ENCODE data around the gene ZMYND11. TPM values are rescaled to one million over a fixed set of nuclear protein-coding genes. Genes with fewer than 3 reads are reported as not detected.

Gene ZMYND11
- total RNA-seq, 3 donors from 2014 or later (not counting 1 experiment from before 2014, with no cell fraction given), result 50.6 to 63.9 (median 52.6) TPM

GRCh38 chr10:277963-278362 lies 142.7 kb downstream of the ZMYND11 start:
- TF ChIP-seq CTCF (IDR thresholded peaks at IDR 0.05), result no peak
- peaks cover 0 to 7% of the 10 kb centered on the region in 2 donors for H3K27me3 Mint-ChIP-seq (ENCODE audit: low read depth in 2 of 2)
- no peak overlapping the region for H3K4me3 ChIP-seq (ENCODE audit: low read length)

DNA sequence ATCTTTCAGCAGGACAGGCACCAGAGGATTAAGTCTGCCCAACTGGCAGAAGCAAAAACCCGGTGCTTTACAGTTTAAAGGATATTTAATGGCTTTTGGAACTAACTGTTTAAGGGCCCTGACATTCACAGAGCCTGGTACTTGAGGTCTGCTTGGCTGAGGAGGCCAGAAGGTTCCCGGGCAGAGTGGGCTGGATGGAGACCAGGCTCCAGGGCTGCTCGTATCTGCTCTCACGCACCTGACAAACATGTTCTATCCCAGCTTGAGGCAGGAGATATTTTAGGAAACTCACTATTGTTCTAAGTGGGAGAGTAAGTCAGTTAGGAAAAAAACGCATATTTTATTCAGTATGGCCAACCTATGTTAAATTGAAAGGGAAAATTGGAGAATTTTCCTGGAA lies 143.5 kb downstream of the ZMYND11 start:
- H3K9me3 ChIP-seq (ENCODE audit: control insufficient read depth, insufficient read depth, low read length), result no peaks in the 10 kb centered on the region
- 90% methylated on average over 5 of the region's 5 CpGs for WGBS (ENCODE audit: insufficient coverage)
- no peaks in the 10 kb centered on the region for H3K9me3 Mint-ChIP-seq

More at GRCh38 chr10:277963-278362, 142.7 kb downstream of the ZMYND11 start:
- Histone ChIP-seq H3K36me3 (ENCODE audit: control insufficient read depth, insufficient read depth, low read length) (no peaks in the 10 kb centered on the region), H3K9me3 (ENCODE audit: control insufficient read depth, insufficient read depth, low read length) (no peaks in the 10 kb centered on the region), H3K27ac (ENCODE audit: low read length) (no peak overlapping the region), H3K27me3 (ENCODE audit: control insufficient read depth, insufficient read depth, low read length) (no peaks in the 10 kb centered on the region), H3K4me1 (ENCODE audit: control insufficient read depth, insufficient read depth, low read length) (no peaks in the 10 kb centered on the region)
- no peaks in the 10 kb centered on the region for H3K36me3 Mint-ChIP-seq
- no peaks in the 10 kb centered on the region for H3K9me3 Mint-ChIP-seq
- WGBS (ENCODE audit: insufficient coverage), result 96% methylated on average over 19 of the region's 19 CpGs
- DNase-seq (no peak), ATAC-seq (no peak)
- H3K4me3 Mint-ChIP-seq, result no peak overlapping the region
- intact Hi-C loops (cut with micrococcal nuclease), result no loop called here
- peaks cover 0 to 3% of the 10 kb centered on the region in 2 donors for H3K4me1 Mint-ChIP-seq
- H3K27ac Mint-ChIP-seq, result no peak overlapping the region

DNA sequence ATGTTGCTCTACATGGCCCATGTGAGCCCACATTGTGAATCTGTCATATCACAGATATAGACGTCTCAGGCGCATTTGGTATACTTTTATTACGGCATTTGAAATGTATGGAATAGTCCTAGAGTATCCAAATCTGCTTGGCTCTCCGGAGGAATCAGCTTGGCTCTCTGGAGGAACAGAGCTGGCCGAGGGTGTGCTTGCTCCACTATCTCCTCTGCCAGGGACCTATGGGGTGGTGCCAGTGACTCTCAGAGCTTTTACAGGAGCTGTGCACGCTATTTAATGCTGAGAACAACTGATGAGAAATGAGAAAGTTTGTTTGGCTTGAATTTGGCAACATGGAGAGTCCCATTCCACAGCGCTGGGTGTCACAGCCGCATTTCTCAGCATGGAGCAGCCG lies 144.0 kb downstream of the ZMYND11 start:
- no peaks in the 10 kb centered on the region for H3K9me3 ChIP-seq (ENCODE audit: control insufficient read depth, insufficient read depth, low read length)
- TF ChIP-seq CTCF (IDR thresholded peaks at IDR 0.05), result no peak
- Mint-ChIP-seq H3K27ac (no peak overlapping the region), H3K27me3 (ENCODE audit: low read depth in 2 of 2) (peaks cover 0 to 7% of the 10 kb centered on the region in 2 donors), H3K4me1 (peaks cover 0 to 5% of the 10 kb centered on the region in 2 donors), H3K4me3 (no peak overlapping the region), H3K36me3 (no peaks in the 10 kb centered on the region), H3K9me3 (no peaks in the 10 kb centered on the region)
- no peaks in the 10 kb centered on the region for H3K27me3 ChIP-seq (ENCODE audit: control insufficient read depth, insufficient read depth, low read length)
- H3K27ac ChIP-seq (ENCODE audit: low read length), result no peak overlapping the region
- ATAC-seq (no peak), DNase-seq (no peak)
- 90% methylated on average over 9 of the region's 9 CpGs for WGBS (ENCODE audit: insufficient coverage)
- intact Hi-C loops (cut with micrococcal nuclease), result no loop called here
- H3K36me3 ChIP-seq (ENCODE audit: control insufficient read depth, insufficient read depth, low read length), result no peaks in the 10 kb centered on the region
- H3K4me1 ChIP-seq (ENCODE audit: control insufficient read depth, insufficient read depth, low read length), result no peaks in the 10 kb centered on the region
- no peak overlapping the region for H3K4me3 ChIP-seq (ENCODE audit: low read length)

More for the DNA sequence above, 143.5 kb downstream of the ZMYND11 start:
- intact Hi-C loops (cut with micrococcal nuclease), result no loop called here
- no peaks in the 10 kb centered on the region for H3K4me1 ChIP-seq (ENCODE audit: control insufficient read depth, insufficient read depth, low read length)
- no peak overlapping the region for H3K27ac ChIP-seq (ENCODE audit: low read length)
- DNase-seq (no peak), ATAC-seq (no peak)
- no peak for TF ChIP-seq CTCF (IDR thresholded peaks at IDR 0.05)
- H3K36me3 ChIP-seq (ENCODE audit: control insufficient read depth, insufficient read depth, low read length), result no peaks in the 10 kb centered on the region
- no peaks in the 10 kb centered on the region for H3K36me3 Mint-ChIP-seq
- H3K4me1 Mint-ChIP-seq, result peaks cover 0 to 5% of the 10 kb centered on the region in 2 donors
- H3K27me3 Mint-ChIP-seq (ENCODE audit: low read depth in 2 of 2), result peaks cover 0 to 7% of the 10 kb centered on the region in 2 donors
- no peaks in the 10 kb centered on the region for H3K27me3 ChIP-seq (ENCODE audit: control insufficient read depth, insufficient read depth, low read length)
- H3K4me3 Mint-ChIP-seq, result no peak overlapping the region
- no peak overlapping the region for H3K4me3 ChIP-seq (ENCODE audit: low read length)
- H3K27ac Mint-ChIP-seq, result no peak overlapping the region

DNA sequence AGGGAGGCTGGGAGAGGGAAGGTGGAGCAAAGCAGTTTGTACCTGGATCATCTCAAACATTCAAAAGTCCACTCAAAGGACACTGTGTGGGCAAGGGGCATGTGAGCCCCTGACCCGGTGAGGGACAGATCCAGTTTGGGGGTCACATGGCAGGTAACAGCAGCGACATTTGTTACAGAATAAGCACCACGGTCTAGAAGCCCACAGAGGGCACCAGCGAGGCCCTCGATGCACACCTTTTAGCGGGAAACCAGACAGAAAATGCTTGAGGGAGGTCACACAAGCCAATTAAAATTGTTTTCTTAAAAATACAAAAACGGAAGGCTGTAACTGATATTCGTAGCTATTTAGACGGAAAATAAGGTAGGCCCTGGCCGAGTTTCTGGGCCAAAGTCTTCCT lies 144.4 kb downstream of the ZMYND11 start:
- Mint-ChIP-seq H3K9me3 (no peaks in the 10 kb centered on the region), H3K27ac (no peak overlapping the region), H3K27me3 (ENCODE audit: low read depth in 2 of 2) (peaks cover 0 to 7% of the 10 kb centered on the region in 2 donors), H3K4me1 (peaks cover 0 to 5% of the 10 kb centered on the region in 2 donors), H3K36me3 (no peaks in the 10 kb centered on the region), H3K4me3 (no peak overlapping the region)
- Histone ChIP-seq H3K4me1 (ENCODE audit: control insufficient read depth, insufficient read depth, low read length) (no peaks in the 10 kb centered on the region), H3K4me3 (ENCODE audit: low read length) (no peak overlapping the region), H3K9me3 (ENCODE audit: control insufficient read depth, insufficient read depth, low read length) (no peaks in the 10 kb centered on the region), H3K27ac (ENCODE audit: low read length) (no peak overlapping the region), H3K27me3 (ENCODE audit: control insufficient read depth, insufficient read depth, low read length) (no peaks in the 10 kb centered on the region), H3K36me3 (ENCODE audit: control insufficient read depth, insufficient read depth, low read length) (no peaks in the 10 kb centered on the region)
- intact Hi-C loops (cut with micrococcal nuclease), result no loop called here
- 89% methylated on average over 10 of the region's 10 CpGs for WGBS (ENCODE audit: insufficient coverage)
- ATAC-seq (no peak), DNase-seq (no peak)
- TF ChIP-seq CTCF (IDR thresholded peaks at IDR 0.05), result no peak
